Endothelial cell of umbilical vein (primary cell): ENCODE data around the gene CD248. TPM values are rescaled to one million over a fixed set of nuclear protein-coding genes. Genes with fewer than 3 reads are reported as not detected.

Source experiments
- BruUV-seq: library from RNA; stranded (reverse); fragments of 400-500 nt; replicated peaks from 2 replicates; lab custom pipeline; 2021; lab: Mats Ljungman, UMichigan
- CTCF ChIA-PET: fragments of 300-600, 350-600 bp; sonication (Branson Sonifier 250); formaldehyde crosslinking; loops from one replicate; lab custom pipeline; 2021; ENCODE audit warnings: antibody characterized with exemption, inconsistent platforms; lab: Charles Lee
- POLR2A ChIA-PET: fragments of 300-600, 350-600 bp; sonication (Branson Sonifier 250); formaldehyde crosslinking; loops from one replicate; lab custom pipeline; 2021; ENCODE audit warnings: antibody characterized with exemption, inconsistent platforms; lab: Charles Lee
- DNase-seq: peaks from one replicate; pipeline ENCODE4 v3.0.0-alpha.2; 2011; ENCODE audit warnings: low read depth, low spot score
- FAIRE-seq: peaks from 2 replicates; lab custom pipeline; 2011; peaks lifted over from hg19 to GRCh38; lab: Jason Lieb, UNC
- H2AFZ ChIP-seq: 2 replicates; pipeline ENCODE4 v1.6.0; 2012; ENCODE audit warnings: low read depth, low read length, control low read depth, inconsistent platforms
- H3K27ac ChIP-seq: 2 replicates; pipeline ENCODE4 v1.5.1; 2011; ENCODE audit warnings: low read depth, mild to moderate bottlenecking, control low read depth, low read length, moderate library complexity; ENCODE audit not compliant: insufficient read depth
- H3K27me3 ChIP-seq, 2 experiments: 2 replicates each; pipeline versions ENCODE4 v1.6.0 to v1.6.1; 2011; ENCODE audit warnings: low read length in 2 of 2, mixed read lengths in 1 of 2; ENCODE audit not compliant: control insufficient read depth in 2 of 2, insufficient read depth in 2 of 2
- H3K36me3 ChIP-seq, 2 experiments: 2 replicates in 1 of 2; 3 replicates in 1 of 2; pipeline ENCODE4 v1.5.1; 2011; ENCODE audit warnings: low read length in 2 of 2, mild to moderate bottlenecking in 1 of 2, moderate library complexity in 1 of 2; ENCODE audit not compliant: control insufficient read depth in 2 of 2, insufficient read depth in 2 of 2; ENCODE audit errors: extremely low read depth in 1 of 2
- H3K4me1 ChIP-seq: 3 replicates; pipeline ENCODE4 v1.5.1; 2011; ENCODE audit warnings: mild to moderate bottlenecking, low read length; ENCODE audit not compliant: control insufficient read depth, insufficient read depth; ENCODE audit errors: extremely low read depth
- H3K4me2 ChIP-seq: 2 replicates; pipeline ENCODE4 v1.6.1; 2011; ENCODE audit warnings: low read length, control low read depth, mixed read lengths; ENCODE audit not compliant: insufficient read depth
- H3K4me3 ChIP-seq, 3 experiments: fragments of 200-600 bp in 1 of 3; sonication (generic), shearing (Covaris generic) in 1 of 3; replicated peaks in 1 of 3; 2 replicates each; pipeline ENCODE4 v1.5.1; 2011 to 2016; ENCODE audit warnings: control low read depth in 3 of 3, low read length in 3 of 3, mild to moderate bottlenecking in 2 of 3, inconsistent platforms in 1 of 3, low read depth in 1 of 3, moderate library complexity in 1 of 3; ENCODE audit not compliant: insufficient read depth in 1 of 3
- H3K79me2 ChIP-seq: 2 replicates; pipeline ENCODE4 v1.6.0; 2012; ENCODE audit warnings: low read length, inconsistent platforms; ENCODE audit not compliant: control insufficient read depth, insufficient read depth
- H3K9ac ChIP-seq: replicated peaks from 2 replicates; pipeline ENCODE3; 2011; ENCODE audit warnings: low read length, control low read depth; ENCODE audit not compliant: insufficient read depth; ENCODE audit errors: extremely low read depth
- H3K9me1 ChIP-seq: replicated peaks from 3 replicates; pipeline ENCODE4 v1.6.0; 2011; ENCODE audit warnings: mild to moderate bottlenecking, low read length; ENCODE audit not compliant: control insufficient read depth, insufficient read depth; ENCODE audit errors: extremely low read depth
- H3K9me3 ChIP-seq: replicated peaks from 2 replicates; pipeline ENCODE4 v1.5.1; 2012; ENCODE audit warnings: low read length, inconsistent platforms; ENCODE audit not compliant: control insufficient read depth, insufficient read depth
- H4K20me1 ChIP-seq: replicated peaks from 2 replicates; pipeline ENCODE3; 2011; ENCODE audit warnings: mild to moderate bottlenecking, low read length; ENCODE audit not compliant: control insufficient read depth, insufficient read depth; ENCODE audit errors: extremely low read depth
- CTCF ChIP-seq, 2 donors: IDR thresholded peaks; 1 replicate in 1 of 2; 2 replicates in 1 of 2; pipeline ENCODE4 v1.5.1; 2011; ENCODE audit warnings: low read length in 2 of 2, mild to moderate bottlenecking in 2 of 2, moderate library complexity in 2 of 2, control low read depth in 1 of 2, inconsistent platforms in 1 of 2, low read depth in 1 of 2; ENCODE audit not compliant: insufficient read depth in 1 of 2; ENCODE audit errors: extremely low read depth in 1 of 2
- EZH2 ChIP-seq: IDR thresholded peaks from 2 replicates; pipeline ENCODE4 v1.6.1; 2012; ENCODE audit warnings: borderline replicate concordance, low read depth, mild to moderate bottlenecking, moderate library complexity, low read length, inconsistent platforms; ENCODE audit not compliant: severe bottlenecking
- FOS ChIP-seq: IDR thresholded peaks from 2 replicates; pipeline ENCODE4 v1.6.1; 2011; ENCODE audit warnings: mild to moderate bottlenecking, low read length, moderate library complexity, borderline replicate concordance; ENCODE audit not compliant: insufficient read depth
- GATA2 ChIP-seq: IDR thresholded peaks from 2 replicates; pipeline ENCODE4 v1.7.0; 2011; ENCODE audit warnings: low read depth, mild to moderate bottlenecking, moderate library complexity, mixed read lengths, low read length; ENCODE audit not compliant: insufficient read length, insufficient read depth
- JUN ChIP-seq: IDR thresholded peaks from 2 replicates; pipeline ENCODE4 v1.6.1; 2011; ENCODE audit warnings: borderline replicate concordance, low read depth; ENCODE audit not compliant: insufficient read length, insufficient read depth
- MAX ChIP-seq: IDR thresholded peaks from 2 replicates; pipeline ENCODE4 v1.6.1; 2011; ENCODE audit not compliant: insufficient read depth, insufficient read length
- MYC ChIP-seq: IDR thresholded peaks from one replicate; pipeline ENCODE4 v1.6.1; 2011; ENCODE audit warnings: mild to moderate bottlenecking, low read depth, low read length
- POLR2A ChIP-seq: IDR thresholded peaks from 2 replicates; pipeline ENCODE4 v1.6.1; 2012; ENCODE audit warnings: low read depth, mild to moderate bottlenecking, control low read depth, low read length
- POLR2AphosphoS5 ChIP-seq: IDR thresholded peaks from 2 replicates; pipeline ENCODE4 v1.6.1; 2012; ENCODE audit warnings: low read depth, mild to moderate bottlenecking, control low read depth, low read length, moderate library complexity; ENCODE audit not compliant: insufficient read depth
- dilution Hi-C: fragments of 300-500 bp; cut with MboI; formaldehyde crosslinking; loops from one replicate; pipeline ENCODE4 v1.15.0; 2019; ENCODE audit warnings: low sequenced_read_pairs; ENCODE audit not compliant: extremely low pct_ligation_motif_present
- intact Hi-C: fragments of 100-400 bp; cut with micrococcal nuclease; formaldehyde crosslinking; loops from one replicate; pipeline ENCODE4 v1.10.0; 2022
- polyA plus RNA-seq, 4 experiments: library from polyadenylated mRNA; depleted of rRNA in 3 of 4; stranded (reverse) in 3 of 4; unstranded in 1 of 4; fragments of >200 nt; gene quantifications; 2 replicates each; pipeline versions ENCODE4 v1.2.1 to v1.2.3, GENCODE V29; 2011 to 2012; ENCODE audit warnings: missing spikeins in 1 of 4
- total RNA-seq: library from RNA; stranded (reverse); gene quantifications from 2 replicates; pipeline ENCODE4 v1.2.3, GENCODE V29; 2021

Gene CD248
- total and polyA plus RNA-seq, 2 donors (not counting 3 experiments of a cell fraction or from before 2014, with no cell fraction given): 0.10 TPM; not detected in 1

DNA sequence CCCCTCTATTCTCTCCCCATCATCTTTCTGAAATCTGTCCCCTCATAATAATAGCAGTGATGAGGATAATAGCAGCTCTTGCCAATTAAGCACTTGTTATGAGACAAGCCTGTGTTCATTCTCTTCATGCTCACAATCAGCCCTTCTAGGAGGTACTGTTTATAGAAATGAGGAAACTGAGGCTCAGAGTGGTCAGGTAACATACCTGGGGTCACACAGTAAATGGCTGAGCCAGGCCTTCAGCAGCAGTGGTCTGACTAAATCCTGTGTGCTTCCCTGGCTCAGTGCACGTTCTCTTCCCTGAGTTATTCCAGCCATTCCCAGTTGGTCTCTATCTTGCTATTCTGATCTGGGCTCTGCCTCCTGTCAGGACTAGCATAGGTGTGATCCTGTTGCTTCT lies 42.6 kb downstream of the CD248 start:
- CTCF ChIA-PET: interaction anchor here (1.6 kb wide), 1 partner anchor 8 kb away, joined by 12 read pairs; no protein-coding TSS in a partner anchor
- no TSS peak for BruUV-seq

More for the DNA sequence above, 42.6 kb downstream of the CD248 start:
- no peak overlapping the region for H3K4me3 ChIP-seq
- H3K4me1 ChIP-seq: peaks cover 8% of the 10 kb centered on the region
- H2AFZ ChIP-seq: no peak overlapping the region
- H3K9ac ChIP-seq: no peak overlapping the region
- dilution Hi-C loops: no loop called here
- no peaks in the 10 kb centered on the region for H4K20me1 ChIP-seq
- no peak overlapping the region for H3K4me2 ChIP-seq
- no peak for TF ChIP-seq GATA2
- TF ChIP-seq FOS: no peak
- TF ChIP-seq MYC: no peak
- no peak for TF ChIP-seq CTCF (IDR thresholded peaks at IDR 0.05; ENCODE audit: extremely low read depth in 1 of 2, insufficient read depth in 1 of 2, low read depth in 1 of 2, low read length in 2 of 2)
- TF ChIP-seq EZH2: no peak
- TF ChIP-seq POLR2A: no peak
- TF ChIP-seq MAX: no peak
- no peak for TF ChIP-seq POLR2AphosphoS5
- TF ChIP-seq JUN: no peak
- H3K9me3 ChIP-seq: no peaks in the 10 kb centered on the region
- intact Hi-C loops: no loop called here
- FAIRE-seq: no peak
- peaks cover 0 to 4% of the 10 kb centered on the region in 2 experiments for H3K27me3 ChIP-seq
- POLR2A ChIA-PET: no interaction called here
- H3K36me3 ChIP-seq: peaks cover 14 to 40% of the 10 kb centered on the region in 2 experiments
- H3K27ac ChIP-seq: no peak overlapping the region
- H3K9me1 ChIP-seq: no peaks in the 10 kb centered on the region
- DNase-seq: no peak
- peaks cover 23% of the 10 kb centered on the region for H3K79me2 ChIP-seq
